Measurements from ENCODE around the gene MINDY3. TPM values are rescaled to one million over a fixed set of nuclear protein-coding genes. Genes with fewer than 3 reads are reported as not detected.
"Not testable (repeated sequence)": the region's sequence is repeated elsewhere in the genome, so short reads cannot be mapped to it uniquely, and the experiment has no call there.

MINDY3 gene
- 14.2 and 20.1 TPM in 2 replicates for total RNA-seq

DNA sequence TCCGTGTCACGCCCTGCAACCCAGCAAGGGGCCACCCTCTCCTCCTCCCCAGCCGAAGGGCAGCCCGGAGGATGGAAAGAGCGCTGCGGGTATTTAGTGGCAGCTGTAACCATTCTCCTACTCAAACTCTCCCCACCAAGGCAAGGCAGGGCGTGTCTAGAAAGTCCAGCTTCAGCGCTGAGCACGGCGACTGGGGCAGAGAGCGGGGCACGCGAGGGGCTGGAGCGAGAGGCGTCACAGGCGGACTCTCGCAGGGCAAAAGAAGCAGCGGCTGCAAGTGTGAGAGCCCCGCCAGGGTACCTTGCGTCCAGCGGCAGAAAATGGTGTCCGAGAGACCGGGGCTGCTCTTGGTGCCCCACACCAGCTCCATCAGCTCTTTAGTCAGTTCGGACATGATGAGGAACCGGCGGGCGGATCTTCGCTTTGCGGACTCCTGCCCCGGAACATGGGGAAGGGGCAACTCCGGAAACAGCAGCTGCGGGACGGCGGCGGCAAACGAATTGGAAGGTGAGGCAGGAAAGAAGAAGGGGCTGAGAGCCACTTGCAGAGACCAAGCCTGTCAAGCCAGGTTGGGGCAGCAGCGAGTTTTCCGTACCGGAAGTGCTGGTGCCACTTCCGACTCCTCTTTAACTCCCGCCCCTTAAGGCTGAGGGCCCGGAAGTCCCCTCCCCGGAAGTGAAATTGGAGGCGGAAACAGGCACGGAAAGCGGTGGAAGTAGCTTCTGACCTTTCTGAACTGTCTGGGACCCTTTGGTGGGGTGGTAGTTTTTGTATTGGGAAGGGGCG lies at the start of gene MINDY3:
MINDY3 (minus strand) TSS at position 602 of the 786 bp plus-strand sequence; CDS start at position 394, 208 bp downstream.
- peak; percentile 30 to 66 for DNase-seq (ENCODE audit: low read depth in 2 of 2)

GRCh38 chr10:15901889-15902288 lies 41.6 kb upstream of the MINDY3 start:
- no peak for DNase-seq (ENCODE audit: low read depth in 2 of 2)

DNA sequence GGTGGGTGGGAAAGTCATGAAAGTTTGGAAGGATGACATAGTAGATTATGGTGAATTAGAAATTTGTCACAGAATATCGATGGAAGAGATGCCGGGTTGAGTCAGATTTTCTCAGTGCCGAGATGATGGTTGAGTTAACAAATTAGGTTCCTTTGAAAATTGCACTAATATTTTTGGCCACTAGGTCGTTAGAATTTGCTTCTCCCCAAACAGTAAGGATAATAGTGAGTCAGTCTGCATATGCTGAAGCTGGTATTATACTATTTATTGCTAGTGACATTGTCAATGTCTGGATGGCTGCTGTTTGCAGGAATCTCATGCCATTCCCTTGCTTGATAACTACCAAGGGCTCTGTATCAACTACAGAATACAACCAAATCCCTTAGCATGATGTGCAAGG lies 37.7 kb upstream of the MINDY3 start:
- DNase-seq (ENCODE audit: low read depth in 2 of 2) = peak in 1 of 2 donors; percentile 18

- peak in 1 of 2 donors; percentile 75 for DNase-seq (ENCODE audit: low read depth in 2 of 2)
Observed at GRCh38 chr10:15897287-15897686, 37.0 kb upstream of the MINDY3 start.

DNA sequence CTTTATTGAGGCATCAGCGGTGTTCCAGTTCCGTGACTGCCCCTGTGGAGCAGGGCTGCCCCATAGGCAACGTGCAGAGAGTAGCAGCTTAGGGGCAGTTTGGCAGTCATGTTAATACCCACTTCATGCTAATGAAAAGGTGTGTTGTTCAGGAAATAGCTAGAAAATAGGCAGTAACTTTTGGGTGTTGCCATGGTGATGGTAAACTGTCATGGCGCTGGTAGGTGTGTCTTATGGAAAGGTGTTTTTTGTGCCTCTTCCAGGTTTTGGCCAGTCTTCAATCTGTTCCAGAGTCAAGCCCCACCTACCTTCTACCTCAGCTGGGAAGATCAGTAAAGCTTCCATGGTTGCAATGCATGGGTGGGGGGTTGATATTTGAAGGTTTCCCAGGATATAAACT lies 36.3 kb upstream of the MINDY3 start:
- DNase-seq (ENCODE audit: low read depth in 2 of 2) = no peak

GRCh38 chr10:15884447-15884846 lies 24.1 kb upstream of the MINDY3 start:
- no peak for DNase-seq (ENCODE audit: low read depth in 2 of 2)

GRCh38 chr10:15881542-15881941 lies 21.2 kb upstream of the MINDY3 start:
- DNase-seq (ENCODE audit: low read depth in 2 of 2) = no peak

DNA sequence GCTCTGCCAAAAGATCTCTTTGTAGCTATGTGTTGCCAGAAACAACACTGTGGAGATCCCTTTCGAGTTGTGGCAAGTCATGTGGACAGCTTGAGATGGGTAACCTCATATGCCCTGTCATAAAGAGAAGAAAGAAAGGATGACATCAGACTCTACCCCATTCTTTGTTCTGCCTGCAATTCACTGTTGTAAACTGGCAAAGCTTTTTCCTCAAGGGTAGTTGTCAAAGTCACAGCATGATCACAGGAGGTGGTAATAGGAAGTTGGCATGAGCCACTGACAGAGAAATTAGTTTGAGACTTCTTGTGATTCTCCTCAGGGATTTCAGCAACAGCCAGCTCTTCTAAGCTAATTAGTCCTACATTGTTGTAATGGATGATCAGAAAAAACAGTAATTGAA lies 19.4 kb upstream of the MINDY3 start:
- no peak for DNase-seq (ENCODE audit: low read depth in 2 of 2)

GRCh38 chr10:15879058-15879457 lies 18.8 kb upstream of the MINDY3 start:
- peak in 1 of 2 donors; percentile 52 for DNase-seq (ENCODE audit: low read depth in 2 of 2)

DNA sequence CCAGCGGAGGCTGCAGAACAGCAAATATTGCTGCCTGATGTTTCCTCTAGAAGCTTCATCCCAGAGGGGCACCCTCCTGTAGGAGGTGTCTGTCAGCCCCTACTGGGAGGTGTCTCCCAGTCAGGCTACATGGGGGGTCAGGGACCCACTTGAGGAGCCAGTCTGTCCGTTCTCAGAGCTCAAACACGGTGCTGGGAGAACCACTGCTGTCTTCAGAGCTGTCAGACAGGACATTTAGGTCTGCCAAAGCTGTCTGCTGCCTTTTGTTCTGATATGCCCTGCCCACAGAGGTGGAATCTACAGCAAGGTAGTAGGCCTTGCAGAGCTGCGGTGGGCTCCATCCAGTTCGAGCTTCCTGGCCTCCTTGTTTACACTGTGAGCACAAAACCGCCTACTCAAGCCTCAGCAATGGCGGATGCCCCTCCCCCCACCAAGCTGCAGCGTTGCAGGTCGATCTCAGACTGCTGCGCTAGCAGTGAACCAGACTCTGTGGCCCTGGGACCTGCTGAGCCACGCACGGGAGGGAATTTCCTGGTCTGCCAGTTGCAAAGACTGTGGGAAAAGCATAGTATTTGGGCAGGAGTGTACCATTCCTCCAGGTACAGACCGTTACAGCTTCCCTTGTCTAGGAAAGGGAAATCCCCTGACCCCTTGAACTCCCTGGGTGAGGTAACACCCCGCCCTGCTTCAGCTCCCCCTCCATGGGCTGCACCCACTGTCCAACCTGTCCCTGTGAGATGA lies 17.7 kb upstream of the MINDY3 start:
- no peak for DNase-seq (ENCODE audit: low read depth in 2 of 2)

DNA sequence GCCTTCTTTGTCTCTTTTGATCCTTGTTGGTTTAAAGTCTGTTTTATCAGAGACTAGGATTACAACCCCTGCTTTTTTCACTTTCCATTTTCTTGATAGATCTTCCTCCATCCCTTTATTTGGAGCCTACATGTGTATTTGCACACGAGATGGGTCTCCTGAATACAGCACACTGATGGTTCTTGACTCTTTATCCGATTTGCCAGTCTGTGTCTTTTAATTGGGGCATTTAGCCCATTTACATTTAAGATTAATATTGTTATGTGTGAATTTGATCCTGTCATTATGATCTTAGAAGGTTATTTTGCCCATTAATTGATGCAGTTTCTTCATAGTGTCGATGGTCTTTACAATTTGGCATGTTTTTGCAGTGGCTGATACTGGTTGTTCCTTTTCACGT lies 16.0 kb upstream of the MINDY3 start:
- not testable (repeated sequence) for DNase-seq (ENCODE audit: low read depth in 2 of 2)

DNA sequence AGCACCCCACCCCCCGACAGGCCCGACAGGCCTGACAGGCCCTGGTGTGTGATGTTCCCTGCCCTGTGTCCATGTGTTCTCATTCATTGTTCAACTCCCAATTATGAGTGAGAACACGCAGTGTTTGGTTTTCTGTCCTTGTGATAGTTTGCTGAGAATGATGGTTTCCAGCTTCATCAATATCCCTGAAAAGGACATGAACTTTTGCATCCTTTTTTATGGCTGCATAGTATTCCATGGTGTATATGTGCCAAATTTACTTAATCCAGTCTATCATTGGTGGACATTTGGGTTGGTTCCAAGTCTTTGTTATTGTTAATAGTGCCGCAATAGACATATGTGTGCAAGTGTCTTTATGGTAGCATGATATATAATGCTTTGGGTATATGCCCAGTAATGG lies 12.3 kb upstream of the MINDY3 start:
- not testable (repeated sequence) for DNase-seq (ENCODE audit: low read depth in 2 of 2)

GRCh38 chr10:15871823-15872222 lies 11.5 kb upstream of the MINDY3 start:
- DNase-seq (ENCODE audit: low read depth in 2 of 2) = no peak

DNA sequence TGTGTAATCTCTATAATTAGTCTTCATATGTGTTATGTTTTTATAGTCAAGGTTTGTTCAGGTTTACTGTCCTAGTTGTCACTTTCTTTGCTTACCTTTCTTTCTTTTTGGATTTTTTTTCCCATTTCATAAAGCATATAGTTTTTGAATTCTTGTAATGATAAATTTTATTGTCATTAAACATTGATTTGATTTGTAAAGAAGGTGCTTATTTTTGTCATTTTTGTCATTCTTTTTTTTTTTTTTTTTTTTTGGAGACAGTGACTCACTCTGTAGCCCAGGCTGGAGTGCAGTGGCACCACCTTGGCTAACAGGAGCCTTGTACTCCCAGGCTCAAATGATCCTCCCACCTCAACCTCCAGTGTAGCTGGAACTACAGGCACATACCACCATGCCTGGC lies 9.6 kb upstream of the MINDY3 start:
- no peak for DNase-seq (ENCODE audit: low read depth in 2 of 2)

- no peak for DNase-seq (ENCODE audit: low read depth in 2 of 2)
Observed at GRCh38 chr10:15868006-15868405, 7.7 kb upstream of the MINDY3 start.

DNA sequence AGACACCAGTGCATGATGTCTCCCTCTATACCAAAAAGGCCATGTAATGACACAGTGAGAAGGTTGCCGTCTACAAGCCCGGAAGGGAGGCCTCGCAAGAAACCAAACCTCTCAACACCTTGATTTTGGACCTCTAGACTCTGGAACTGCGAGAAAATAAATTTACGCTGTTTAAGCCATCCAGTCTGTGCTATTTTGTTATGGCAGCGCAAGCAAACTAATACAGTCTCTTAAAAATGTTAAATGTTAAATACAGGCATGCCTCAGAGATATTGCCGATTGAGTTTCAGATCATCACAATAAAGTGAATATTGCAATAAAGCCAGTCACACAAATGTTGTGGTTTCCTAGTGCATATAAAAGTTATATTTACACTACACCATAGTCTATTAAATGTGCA lies 5.0 kb upstream of the MINDY3 start:
- DNase-seq (ENCODE audit: low read depth in 2 of 2) = no peak

DNA sequence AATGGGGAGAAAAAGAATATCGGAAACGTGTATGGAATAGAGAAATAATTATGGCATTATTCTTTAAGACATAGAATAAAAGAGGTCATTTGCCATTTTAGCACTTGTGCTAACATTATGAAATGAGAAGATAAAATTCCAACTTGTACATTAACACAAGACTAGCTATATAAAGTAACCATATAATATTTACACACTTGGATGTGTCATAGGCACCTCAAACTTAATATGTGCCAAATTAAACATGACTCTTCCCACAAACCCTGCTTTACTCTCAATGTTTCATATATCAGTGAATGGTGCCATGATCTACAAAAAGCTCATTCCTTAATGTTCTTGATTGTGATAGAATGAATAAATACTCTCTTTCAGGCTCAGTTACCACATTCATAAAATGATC lies 4.1 kb upstream of the MINDY3 start:
- no peak for DNase-seq (ENCODE audit: low read depth in 2 of 2)

GRCh38 chr10:15863733-15864132 lies 3.4 kb upstream of the MINDY3 start:
- DNase-seq (ENCODE audit: low read depth in 2 of 2) = no peak

GRCh38 chr10:15863323-15863722 lies 3.0 kb upstream of the MINDY3 start:
- DNase-seq (ENCODE audit: low read depth in 2 of 2) = no peak

DNA sequence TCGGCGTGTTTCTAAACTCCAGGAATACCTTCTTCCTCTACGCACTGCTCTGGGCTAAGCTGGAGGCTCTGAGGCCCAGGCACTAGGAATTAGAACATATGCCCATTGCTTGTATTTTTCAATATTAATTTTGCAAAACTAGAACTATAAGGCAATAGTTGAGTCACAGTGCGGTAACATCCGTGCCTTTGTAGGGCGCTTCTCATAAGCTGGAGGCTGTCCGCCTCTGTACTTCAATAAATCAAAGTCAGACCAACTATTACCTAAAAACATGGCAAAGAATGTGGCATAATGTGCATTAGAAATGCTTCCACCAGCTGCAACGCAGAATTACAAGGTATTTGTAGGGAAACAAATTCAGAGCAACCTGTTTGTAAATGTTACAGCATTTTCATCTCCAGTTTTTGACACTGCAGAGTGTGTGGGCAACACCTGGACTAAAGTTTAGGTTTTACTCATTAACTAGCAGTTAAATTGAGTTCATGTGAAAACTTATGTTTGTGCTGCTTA lies 440 bp upstream of the MINDY3 start:
- no peak for DNase-seq (ENCODE audit: low read depth in 2 of 2)

DNA sequence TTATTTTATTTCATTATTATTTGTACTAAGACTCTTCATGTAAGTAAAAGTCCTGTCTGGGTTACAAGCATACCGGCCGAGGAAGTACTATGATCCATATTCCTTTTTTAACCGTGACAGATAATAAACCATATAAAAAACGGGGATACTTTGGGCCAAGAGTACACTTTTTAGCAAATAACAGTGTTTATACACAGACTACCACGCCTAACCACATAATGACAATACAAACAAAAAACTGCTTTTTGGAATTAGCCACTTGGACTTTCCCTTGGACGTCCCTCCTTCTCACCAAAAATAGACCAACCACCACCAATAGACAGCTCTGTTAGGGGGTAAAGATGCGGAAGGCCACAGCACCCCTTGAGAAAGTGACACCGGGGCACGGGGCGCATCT lies 800 bp downstream of the MINDY3 start:
- DNase-seq (ENCODE audit: low read depth in 2 of 2) = no peak

DNA sequence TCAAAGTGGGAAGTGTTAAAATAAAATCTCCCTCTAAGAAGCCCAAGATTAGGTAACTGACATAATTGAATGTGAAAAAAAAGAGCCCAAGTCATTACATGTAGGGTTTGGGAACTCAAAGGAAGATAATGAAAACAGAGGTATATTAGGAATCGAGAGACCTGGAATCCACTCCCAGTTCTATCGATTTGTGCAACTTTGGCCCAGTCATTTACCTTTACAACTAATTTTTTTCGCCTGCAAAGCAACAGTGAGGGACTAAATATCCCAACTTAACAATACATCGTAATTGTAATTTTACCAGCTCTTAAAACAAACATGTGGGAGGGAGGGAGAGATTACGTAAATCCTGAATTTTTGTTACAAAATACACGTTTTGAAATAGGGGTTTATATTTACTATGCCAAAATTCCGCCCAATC lies 1.4 kb downstream of the MINDY3 start:
- DNase-seq (ENCODE audit: low read depth in 2 of 2) = no peak

- DNase-seq (ENCODE audit: low read depth in 2 of 2) = no peak
Observed at GRCh38 chr10:15857107-15857575, 3.2 kb downstream of the MINDY3 start.

All from dermis microvascular lymphatic vessel endothelial cell (primary cell).